Panc1 (cell line): ENCODE data around the gene ZKSCAN3. TPM values are rescaled to one million over a fixed set of nuclear protein-coding genes. Genes with fewer than 3 reads are reported as not detected.

Experiments
- ATAC-seq: fragments of 200-7000 bp; cut with Tn5 transposase; 2 replicates; pipeline ENCODE4 v1.9.1; 2020; ENCODE audit warnings: mild to moderate bottlenecking, moderate library complexity
- BruUV-seq: library from RNA; stranded (reverse); fragments of 400-500 nt; replicated peaks from 2 replicates; lab custom pipeline; 2021; lab: Mats Ljungman, UMichigan
- CTCF ChIA-PET: fragments of 300-600 bp; sonication (Branson Sonifier 250); formaldehyde crosslinking; loops from one replicate; lab custom pipeline; 2022; ENCODE audit warnings: antibody characterized with exemption; lab: Charles Lee
- POLR2A ChIA-PET: fragments of 300-600 bp; sonication (Branson Sonifier 250); formaldehyde crosslinking; loops from one replicate; lab custom pipeline; 2022; ENCODE audit warnings: antibody characterized with exemption; lab: Charles Lee
- DNase-seq: peaks from one replicate; pipeline ENCODE4 v3.0.0-alpha.2; 2010; ENCODE audit warnings: low read depth, low spot score
- H3K27ac ChIP-seq: 2 replicates; pipeline ENCODE4 v1.5.1; 2011; ENCODE audit warnings: mild to moderate bottlenecking, low read length, inconsistent platforms
- H3K27me3 ChIP-seq: fragments of 200-500 bp; sonication (Bioruptor generic); 2 replicates; pipeline ENCODE4 v1.6.0; 2014; ENCODE audit warnings: low read length, inconsistent platforms; ENCODE audit not compliant: control insufficient read depth, insufficient read depth
- H3K36me3 ChIP-seq: fragments of 200-500 bp; sonication (Bioruptor generic); 2 replicates; pipeline ENCODE4 v1.5.1; 2014; ENCODE audit warnings: inconsistent platforms, mild to moderate bottlenecking, low read length, moderate library complexity; ENCODE audit not compliant: control insufficient read depth, insufficient read depth
- H3K4me1 ChIP-seq: 2 replicates; pipeline ENCODE4 v1.5.1; 2011; ENCODE audit warnings: inconsistent platforms, mild to moderate bottlenecking, low read length, moderate library complexity; ENCODE audit not compliant: control insufficient read depth, insufficient read depth
- H3K4me3 ChIP-seq, 2 experiments: 2 replicates each; pipeline ENCODE4 v1.5.1; 2011 to 2012; ENCODE audit warnings: low read depth in 2 of 2, low read length in 2 of 2, mild to moderate bottlenecking in 2 of 2, inconsistent platforms in 1 of 2, moderate library complexity in 1 of 2
- H3K9me3 ChIP-seq: fragments of 200-500 bp; sonication (Bioruptor generic); 2 replicates; pipeline ENCODE4 v1.5.1; 2014; ENCODE audit warnings: low read depth, mild to moderate bottlenecking, inconsistent platforms, low read length, moderate library complexity; ENCODE audit not compliant: control insufficient read depth, insufficient read depth
- CTCF ChIP-seq: fragments of 450-650 bp; IDR thresholded peaks from 2 replicates; pipeline ENCODE4 v1.5.1; 2017; ENCODE audit warnings: mild to moderate bottlenecking
- POLR2AphosphoS5 ChIP-seq: IDR thresholded peaks from 2 replicates; pipeline ENCODE4 v1.6.1; 2012; ENCODE audit warnings: mild to moderate bottlenecking, low read depth, low read length, moderate library complexity
- REST ChIP-seq, 2 experiments: IDR thresholded peaks; 2 replicates each; pipeline ENCODE4 v1.6.1; 2011 to 2012; ENCODE audit warnings: low read depth in 2 of 2, control low read depth in 1 of 2, low read length in 1 of 2, mild to moderate bottlenecking in 1 of 2, moderate library complexity in 1 of 2; ENCODE audit not compliant: insufficient read depth in 1 of 2
- SIN3A ChIP-seq: IDR thresholded peaks from 2 replicates; pipeline ENCODE4 v1.6.1; 2012; ENCODE audit warnings: low read depth, mild to moderate bottlenecking, low read length, moderate library complexity, borderline replicate concordance; ENCODE audit not compliant: insufficient read depth
- TCF7L2 ChIP-seq: IDR thresholded peaks from 2 replicates; pipeline ENCODE4 v1.6.1; 2011; ENCODE audit warnings: mild to moderate bottlenecking, low read depth, low read length, inconsistent platforms
- in situ Hi-C: cut with HindIII; loops from 2 replicates; pipeline ENCODE4 v1.10.0; 2016; ENCODE audit warnings: low sequenced_read_pairs, low pct_unique_long_range_greater_than_20kb
- intact Hi-C: fragments of 100-400 bp; cut with micrococcal nuclease; formaldehyde crosslinking; loops from one replicate; pipeline ENCODE4 v1.10.0; 2022; ENCODE audit not compliant: unreplicated experiment
- total RNA-seq: library from RNA; stranded (reverse); gene quantifications from one replicate; pipeline ENCODE4 v1.2.1, GENCODE V29; 2021; ENCODE audit not compliant: unreplicated experiment

The ZKSCAN3 gene
- total RNA-seq, 1 experiment from 2014 or later, result 7.0 TPM

- CTCF ChIA-PET, result no interaction called here
- H3K27ac ChIP-seq, result no peak overlapping the region
- H3K9me3 ChIP-seq, result no peaks in the 10 kb centered on the region
- TF ChIP-seq CTCF (no peak), SIN3A (no peak), POLR2AphosphoS5 (no peak), REST (IDR thresholded peaks at IDR 0.05; ENCODE audit: insufficient read depth in 1 of 2, low read depth in 2 of 2, low read length in 1 of 2) (no peak), TCF7L2 (no peak)
- H3K36me3 ChIP-seq, result no peaks in the 10 kb centered on the region
- H3K4me3 ChIP-seq, result no peak overlapping the region
- ATAC-seq, result no peak
- BruUV-seq, result no TSS peak
- H3K4me1 ChIP-seq, result no peaks in the 10 kb centered on the region
- POLR2A ChIA-PET, result no interaction called here
- DNase-seq, result no peak
- H3K27me3 ChIP-seq, result no peaks in the 10 kb centered on the region
- intact Hi-C loops (no loop called here), in situ Hi-C loops (no loop called here)
Measured at GRCh38 chr6:28343898-28344677, 5.7 kb upstream of the ZKSCAN3 start.

GRCh38 chr6:28345201-28345600, 4.5 kb upstream of the ZKSCAN3 start:
- DNase-seq (no peak), ATAC-seq (no peak)
- ChIA-PET CTCF (interaction anchor here (0.6 kb wide), 1 partner anchor 64 kb away, joined by 3 read pairs; the partner anchor contains the start of gene PGBD1), POLR2A (interaction anchor here (1.0 kb wide), 1 partner anchor 10 kb away, joined by 3 read pairs; no protein-coding TSS in a partner anchor)
- H3K4me1 ChIP-seq, result no peaks in the 10 kb centered on the region
- H3K27me3 ChIP-seq, result no peaks in the 10 kb centered on the region
- no TSS peak for BruUV-seq
- in situ Hi-C loops, result no loop called here
- peaks cover under 1% of the 10 kb centered on the region; the same call in 1 of the 2 replicates for H3K36me3 ChIP-seq
- no peak overlapping the region for H3K4me3 ChIP-seq
- H3K9me3 ChIP-seq, result no peaks in the 10 kb centered on the region
- TF ChIP-seq TCF7L2 (no peak), SIN3A (no peak), REST (IDR thresholded peaks at IDR 0.05; ENCODE audit: insufficient read depth in 1 of 2, low read depth in 2 of 2, low read length in 1 of 2) (no peak), POLR2AphosphoS5 (no peak), CTCF (no peak)
- intact Hi-C loops, result no loop called here
- no peak overlapping the region for H3K27ac ChIP-seq
